ENCODE results near the gene ANGPTL2.

DNA sequence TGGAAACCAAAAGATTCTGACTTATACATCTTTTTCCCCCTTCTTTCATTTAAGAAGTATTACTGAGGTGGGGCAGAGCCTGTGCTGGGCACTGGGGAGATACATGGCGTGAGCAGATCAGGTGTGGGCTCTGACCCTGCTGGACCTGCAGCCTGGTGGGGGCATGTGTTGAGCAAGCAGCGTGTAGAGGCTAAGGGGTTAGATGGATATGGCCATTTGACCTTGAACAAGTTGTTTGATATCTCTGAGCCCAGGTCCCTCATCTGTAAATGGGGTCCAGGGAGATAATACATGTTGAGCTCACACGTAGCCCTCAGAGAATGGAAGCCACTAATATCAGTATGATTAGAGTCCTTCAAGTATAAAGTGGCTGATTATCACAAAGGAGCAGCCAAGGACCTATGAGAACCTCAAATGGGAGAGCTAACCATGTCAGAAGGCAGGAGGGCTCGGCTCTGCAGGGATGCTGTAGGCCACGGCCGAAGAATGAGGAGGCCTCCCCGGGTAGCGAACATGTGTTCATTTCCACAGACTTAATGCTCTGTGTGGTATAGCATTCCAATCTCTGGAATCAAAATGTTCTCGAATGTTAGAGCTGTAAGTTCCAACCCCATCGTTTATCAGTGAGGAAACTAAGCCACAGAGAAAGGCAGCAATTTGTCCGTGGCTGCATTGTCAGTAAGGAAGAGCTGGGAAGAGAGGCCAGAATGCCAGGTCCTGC, 15.4 kb upstream of the ANGPTL2 start:
- no peak for TF ChIP-seq POLR2A (IDR thresholded peaks at IDR 0.05; ENCODE audit: low read depth)
- TF ChIP-seq, protein P1, sequence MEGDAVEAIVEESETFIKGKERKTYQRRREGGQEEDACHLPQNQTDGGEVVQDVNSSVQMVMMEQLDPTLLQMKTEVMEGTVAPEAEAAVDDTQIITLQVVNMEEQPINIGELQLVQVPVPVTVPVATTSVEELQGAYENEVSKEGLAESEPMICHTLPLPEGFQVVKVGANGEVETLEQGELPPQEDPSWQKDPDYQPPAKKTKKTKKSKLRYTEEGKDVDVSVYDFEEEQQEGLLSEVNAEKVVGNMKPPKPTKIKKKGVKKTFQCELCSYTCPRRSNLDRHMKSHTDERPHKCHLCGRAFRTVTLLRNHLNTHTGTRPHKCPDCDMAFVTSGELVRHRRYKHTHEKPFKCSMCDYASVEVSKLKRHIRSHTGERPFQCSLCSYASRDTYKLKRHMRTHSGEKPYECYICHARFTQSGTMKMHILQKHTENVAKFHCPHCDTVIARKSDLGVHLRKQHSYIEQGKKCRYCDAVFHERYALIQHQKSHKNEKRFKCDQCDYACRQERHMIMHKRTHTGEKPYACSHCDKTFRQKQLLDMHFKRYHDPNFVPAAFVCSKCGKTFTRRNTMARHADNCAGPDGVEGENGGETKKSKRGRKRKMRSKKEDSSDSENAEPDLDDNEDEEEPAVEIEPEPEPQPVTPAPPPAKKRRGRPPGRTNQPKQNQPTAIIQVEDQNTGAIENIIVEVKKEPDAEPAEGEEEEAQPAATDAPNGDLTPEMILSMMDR (IDR thresholded peaks at IDR 0.05), result no peak

Data from esophagus muscularis mucosa (tissue), 3 donors.